Endometrial microvascular endothelial cells (primary cell): Measurements from ENCODE around the gene CCP110. TPM values are rescaled to one million over a fixed set of nuclear protein-coding genes. Genes with fewer than 3 reads are reported as not detected.

ENCODE experiments used
- in situ Hi-C: cut with HindIII; loops from 2 replicates; pipeline ENCODE4 v1.10.0; 2017; ENCODE audit warnings: low sequenced_read_pairs, low pct_unique_long_range_greater_than_20kb; ENCODE audit errors: inconsistent ontology term
- total RNA-seq: library from RNA; depleted of rRNA; stranded (reverse); fragments of >200 nt; gene quantifications from one replicate; pipeline ENCODE4 v1.2.3, GENCODE V29; 2015; ENCODE audit errors: inconsistent ontology term

CCP110 gene
- total RNA-seq, 1 donor from 2014 or later = 6.4 TPM

- in situ Hi-C loops = no loop called here
These were observed 16.8 kb upstream of the CCP110 start for GRCh38 chr16:19506965-19507364.

DNA sequence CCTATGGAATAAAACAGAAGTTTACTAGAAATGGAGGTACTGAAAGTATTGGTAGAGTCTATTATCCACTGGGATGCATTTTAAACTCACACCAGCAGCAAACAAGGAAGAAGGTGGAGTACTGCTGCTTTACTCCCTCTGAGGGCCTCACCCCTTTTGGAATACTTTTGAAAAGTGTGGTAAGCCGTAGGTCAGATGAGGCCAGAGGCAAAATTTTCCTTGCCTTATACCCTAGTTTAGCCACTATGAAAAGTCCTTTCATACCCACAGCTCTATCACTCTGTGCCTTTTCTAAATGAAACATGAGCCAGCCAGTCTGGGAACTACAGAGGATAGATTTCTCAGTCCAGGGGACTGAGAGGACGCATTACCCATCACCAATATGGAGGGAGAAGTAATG, 15.9 kb upstream of the CCP110 start:
- in situ Hi-C loops = no loop called here

DNA sequence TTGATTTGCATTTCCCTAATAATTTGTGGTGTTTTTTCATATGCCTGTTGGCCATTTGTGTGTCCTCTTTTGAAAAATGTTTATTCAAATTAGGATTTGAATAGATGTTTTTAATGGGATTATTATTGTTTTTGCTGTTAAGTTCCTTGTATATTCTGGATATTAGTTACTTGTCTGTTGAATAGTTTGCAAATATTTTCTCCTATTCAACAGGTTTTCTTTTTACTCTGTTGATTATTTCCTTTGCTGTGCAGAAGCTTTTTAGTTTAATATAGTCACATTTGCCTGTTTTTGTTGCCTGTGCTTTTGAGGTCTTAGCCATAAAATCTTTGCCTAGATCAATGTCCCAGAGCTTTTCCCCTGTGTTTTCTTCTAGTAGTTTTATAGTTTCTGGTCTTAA, 11.4 kb upstream of the CCP110 start:
- in situ Hi-C loops = no loop called here

DNA sequence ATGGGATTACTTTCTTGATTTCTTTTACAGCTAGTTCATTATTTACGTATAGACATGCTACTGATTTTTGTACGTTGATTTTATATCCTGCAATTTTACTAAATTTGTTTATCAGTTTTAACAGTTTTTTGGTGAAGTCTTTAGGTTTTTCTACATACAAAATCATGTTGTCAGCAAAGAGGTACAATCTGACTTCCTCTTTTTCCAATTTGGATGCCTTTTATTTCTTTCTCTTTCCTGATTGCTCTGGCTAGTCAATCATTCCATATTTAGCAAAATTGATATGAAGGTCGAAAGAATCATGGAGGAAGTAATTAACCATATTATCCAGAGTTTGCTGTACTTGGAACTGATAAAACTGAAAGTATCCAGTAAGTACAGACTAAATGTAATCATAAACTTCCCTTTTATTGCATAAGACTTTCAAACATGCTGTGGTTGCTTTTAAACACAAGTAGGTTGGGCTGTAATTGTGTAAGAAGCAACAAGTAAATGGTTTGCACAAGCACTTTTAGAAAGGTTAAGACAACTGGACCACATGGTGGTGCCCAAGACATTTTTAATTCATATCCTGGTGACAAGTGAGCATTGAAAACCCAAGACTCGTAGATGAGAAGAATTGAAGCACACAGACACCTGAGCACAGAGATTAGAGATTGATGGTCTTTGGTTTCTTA, 10.2 kb upstream of the CCP110 start:
- in situ Hi-C loops = no loop called here

- in situ Hi-C loops = no loop called here
These were observed 8.0 kb upstream of the CCP110 start for GRCh38 chr16:19515757-19516156.

- in situ Hi-C loops = no loop called here
These were observed 6.2 kb upstream of the CCP110 start for GRCh38 chr16:19517424-19518089.

- in situ Hi-C loops = no loop called here
These were observed 5.4 kb upstream of the CCP110 start for GRCh38 chr16:19518388-19518787.

GRCh38 chr16:19520861-19521331, 2.8 kb upstream of the CCP110 start:
- in situ Hi-C loops = no loop called here

DNA sequence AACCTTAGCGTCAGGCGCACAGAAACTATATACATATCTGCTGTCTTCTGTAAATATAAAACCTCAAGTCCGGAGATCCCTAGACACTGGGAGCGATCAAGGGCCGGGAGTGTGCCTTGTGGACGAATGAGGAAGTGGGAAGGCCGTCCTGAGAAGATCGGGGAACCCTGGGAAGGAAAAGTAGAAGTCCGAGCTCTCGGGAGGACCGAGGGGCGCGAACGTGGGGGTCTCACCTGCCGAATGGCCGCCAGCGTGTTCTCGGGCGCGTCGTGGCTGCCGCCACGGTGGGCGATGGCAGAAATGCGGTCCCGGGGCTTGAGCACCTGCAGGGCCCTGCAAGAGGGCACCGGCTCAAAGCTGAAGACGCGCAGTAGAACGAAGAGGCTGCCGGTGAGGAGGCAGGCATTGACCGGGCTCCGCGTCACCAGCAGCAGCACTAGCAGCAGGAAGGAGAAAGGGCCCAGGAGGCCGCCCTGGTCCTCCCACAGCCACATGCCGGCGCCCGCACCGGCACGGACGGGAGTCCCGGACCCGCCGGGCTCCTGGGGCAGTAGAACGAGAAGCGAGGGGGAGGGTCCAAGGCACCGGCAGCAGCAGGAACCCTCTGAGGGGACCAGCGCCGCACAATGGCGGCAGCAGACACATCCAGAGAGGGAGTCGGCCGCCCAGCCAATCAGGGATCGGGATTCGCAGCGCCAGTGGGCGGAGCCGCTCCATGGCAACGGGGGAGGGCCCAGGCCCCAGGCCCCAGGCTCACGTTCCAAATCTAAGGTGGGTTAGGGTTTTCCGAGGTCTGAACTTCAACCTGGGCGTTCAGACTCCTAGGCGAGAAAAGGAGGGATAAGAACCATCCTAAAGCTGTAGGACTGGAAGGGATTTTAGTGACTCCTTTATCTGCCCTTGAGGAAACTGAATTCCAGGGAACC, 2.0 kb upstream of the CCP110 start, which contains the start of gene GDE1:
GDE1 (minus strand) TSS at position 628 of the 926 bp plus-strand sequence; CDS start at position 494, 134 bp downstream.
- in situ Hi-C loops = no loop called here

DNA sequence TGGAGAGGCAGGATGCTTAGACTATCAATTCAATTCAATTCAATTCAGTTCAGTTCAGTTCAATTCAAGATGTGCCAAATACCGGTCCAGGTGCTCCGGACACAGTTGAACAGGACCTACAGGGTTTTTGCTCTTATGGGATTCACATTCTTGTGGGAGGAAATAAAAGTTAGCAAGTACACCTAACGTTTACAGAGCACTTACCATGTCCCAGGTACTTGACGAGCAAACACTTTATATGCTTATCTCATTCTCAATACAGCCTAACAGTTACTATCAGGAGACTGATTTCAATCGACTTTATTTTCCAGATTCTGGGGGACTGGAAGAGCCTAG, 1.4 kb upstream of the CCP110 start:
- in situ Hi-C loops = no loop called here

- in situ Hi-C loops = no loop called here
These were observed 982 bp upstream of the CCP110 start for GRCh38 chr16:19522760-19523159.

- in situ Hi-C loops = no loop called here
These were observed 571 bp upstream of the CCP110 start for GRCh38 chr16:19523184-19523558.

GRCh38 chr16:19524356-19524615, 544 bp downstream of the CCP110 start:
- in situ Hi-C loops = no loop called here

GRCh38 chr16:19524616-19525384, 1.1 kb downstream of the CCP110 start:
- in situ Hi-C loops = loop anchor here (25.0 kb wide), 1 partner anchor 412 kb away; the partner anchor contains the start of gene ITPRIPL2

DNA sequence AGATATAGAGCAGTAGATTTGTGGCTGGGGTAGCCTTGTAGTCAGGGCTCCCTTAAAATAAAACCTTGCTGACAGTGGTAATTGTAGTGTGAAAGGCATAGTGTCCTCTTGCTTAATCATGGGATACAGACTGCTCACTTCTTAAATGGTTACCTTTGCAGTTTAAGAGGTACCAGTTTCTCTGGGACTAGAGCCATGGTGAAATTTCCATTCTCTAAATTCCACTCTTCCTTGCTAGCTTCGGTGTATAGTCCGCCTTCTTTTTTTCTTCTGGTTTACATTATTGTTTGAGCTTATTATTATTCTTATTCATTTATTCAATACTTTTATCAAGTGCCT, 1.6 kb downstream of the CCP110 start:
- in situ Hi-C loops = loop anchor here (25.0 kb wide), 1 partner anchor 413 kb away; the partner anchor contains the start of gene ITPRIPL2

DNA sequence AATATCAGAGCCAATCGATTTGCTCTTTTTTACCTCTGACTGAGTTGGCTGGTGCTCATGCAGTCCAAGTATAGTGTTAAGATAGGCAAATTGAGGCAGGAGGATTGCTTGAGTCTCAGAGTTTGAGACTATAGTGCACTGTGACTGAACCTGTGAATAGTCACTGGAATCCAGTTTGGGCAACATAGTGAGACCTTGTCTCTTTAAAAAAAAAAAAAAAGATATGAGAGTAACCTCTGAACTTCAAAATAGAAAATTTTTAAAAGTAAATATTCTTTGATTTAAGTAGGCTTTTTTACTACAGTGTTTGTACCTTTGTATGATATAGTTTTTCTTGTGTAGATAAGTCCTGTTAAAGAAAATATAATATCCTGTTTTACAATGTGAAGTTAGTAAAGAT, 3.4 kb downstream of the CCP110 start:
- in situ Hi-C loops = loop anchor here (25.0 kb wide), 1 partner anchor 415 kb away; the partner anchor contains the start of gene ITPRIPL2

DNA sequence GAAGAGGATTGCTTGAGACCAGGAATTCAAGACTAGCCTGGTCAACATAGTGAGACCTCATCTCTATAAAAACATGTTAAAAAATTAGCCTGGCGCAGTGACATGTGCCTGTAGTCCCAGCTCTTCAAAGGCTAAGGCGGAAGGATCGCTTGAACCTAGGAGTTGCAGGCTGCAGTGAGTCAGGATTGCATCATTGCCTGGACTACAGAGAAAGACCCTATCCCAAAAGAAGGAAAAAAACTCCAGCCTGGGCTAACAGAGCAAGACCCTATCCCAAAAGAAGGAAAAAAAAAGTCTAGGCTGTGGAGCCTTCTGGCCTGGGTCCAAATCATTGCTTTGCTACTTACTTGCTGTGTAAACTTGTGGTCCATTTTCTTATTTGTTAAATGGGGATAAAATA, 4.9 kb downstream of the CCP110 start:
- in situ Hi-C loops = loop anchor here (25.0 kb wide), 1 partner anchor 416 kb away; the partner anchor contains the start of gene ITPRIPL2

DNA sequence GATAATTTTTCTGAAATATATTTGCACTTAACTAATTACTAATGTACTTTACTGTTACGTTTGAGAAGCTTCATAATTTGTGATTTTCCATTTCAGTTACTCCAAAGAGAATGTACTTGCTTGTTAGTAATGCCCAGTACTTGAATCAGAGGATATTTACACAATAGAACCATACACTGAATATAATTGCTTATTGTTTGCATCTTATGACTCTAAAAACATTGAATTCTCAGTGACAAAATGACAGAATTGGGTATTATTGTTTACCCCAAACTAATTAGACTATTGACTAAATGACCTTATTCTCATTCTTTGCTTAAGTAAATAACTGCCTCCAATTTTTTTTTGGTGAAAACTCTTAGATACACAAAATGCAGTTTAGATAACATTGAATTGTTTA, 8.9 kb downstream of the CCP110 start:
- in situ Hi-C loops = loop anchor here (25.0 kb wide), 1 partner anchor 420 kb away; the partner anchor contains the start of gene ITPRIPL2
